Astrocyte (in vitro differentiated cells and primary cell): Measurements from ENCODE around the gene DHX35. TPM values are rescaled to one million over a fixed set of nuclear protein-coding genes. Genes with fewer than 3 reads are reported as not detected.

Experiments
- DNase-seq: peaks from one replicate; pipeline ENCODE4 v3.0.0-alpha.2; 2010; ENCODE audit warnings: low read depth
- FAIRE-seq: peaks from 2 replicates; lab custom pipeline; 2011; peaks lifted over from hg19 to GRCh38; lab: Jason Lieb, UNC
- H2AFZ ChIP-seq: 2 replicates; pipeline ENCODE4 v1.6.0; 2012; ENCODE audit warnings: low read depth, low read length, inconsistent platforms
- H3K27ac ChIP-seq: 2 replicates; pipeline ENCODE4 v1.5.1; 2011; ENCODE audit warnings: low read depth, low read length, inconsistent platforms
- H3K27me3 ChIP-seq: 2 replicates; pipeline ENCODE4 v1.6.0; 2011; ENCODE audit warnings: low read length, inconsistent platforms; ENCODE audit not compliant: insufficient read depth
- H3K36me3 ChIP-seq: 2 replicates; pipeline ENCODE4 v1.5.1; 2011; ENCODE audit warnings: low read length, inconsistent platforms; ENCODE audit not compliant: insufficient read depth
- H3K4me1 ChIP-seq: 2 replicates; pipeline ENCODE4 v1.5.1; 2011; ENCODE audit warnings: low read length, inconsistent platforms; ENCODE audit not compliant: insufficient read depth
- H3K4me2 ChIP-seq: 2 replicates; pipeline ENCODE4 v1.6.0; 2012; ENCODE audit warnings: low read length, inconsistent platforms
- H3K4me3 ChIP-seq: 2 replicates; pipeline ENCODE4 v1.5.1; 2011; ENCODE audit warnings: low read depth, mild to moderate bottlenecking, low read length, inconsistent platforms; ENCODE audit not compliant: insufficient read depth
- H3K79me2 ChIP-seq: 2 replicates; pipeline ENCODE4 v1.6.0; 2012; ENCODE audit warnings: mild to moderate bottlenecking, low read length, inconsistent platforms; ENCODE audit not compliant: insufficient read depth
- H3K9ac ChIP-seq: 2 replicates; pipeline ENCODE4 v1.6.0; 2012; ENCODE audit warnings: mild to moderate bottlenecking, low read length, inconsistent platforms
- H3K9me3 ChIP-seq: 2 replicates; pipeline ENCODE4 v1.5.1; 2012; ENCODE audit warnings: low read depth, mild to moderate bottlenecking, low read length, inconsistent platforms; ENCODE audit not compliant: insufficient read depth
- H4K20me1 ChIP-seq: 2 replicates; pipeline ENCODE4 v1.6.0; 2012; ENCODE audit warnings: low read length, inconsistent platforms; ENCODE audit not compliant: insufficient read depth
- H3K27ac Mint-ChIP-seq: one replicate; pipeline ENCODE4 v1.8.0; 2021; ENCODE audit warnings: mild to moderate bottlenecking, mixed read lengths; ENCODE audit not compliant: unreplicated experiment
- H3K27me3 Mint-ChIP-seq: one replicate; pipeline ENCODE4 v1.8.0; 2021; ENCODE audit warnings: low read depth, mixed read lengths; ENCODE audit not compliant: unreplicated experiment
- H3K36me3 Mint-ChIP-seq: one replicate; pipeline ENCODE4 v1.8.0; 2021; ENCODE audit warnings: low read depth, mixed read lengths; ENCODE audit not compliant: unreplicated experiment
- H3K4me1 Mint-ChIP-seq: one replicate; pipeline ENCODE4 v1.8.0; 2021; ENCODE audit warnings: low read depth, mixed read lengths; ENCODE audit not compliant: unreplicated experiment
- H3K4me3 Mint-ChIP-seq: one replicate; pipeline ENCODE4 v1.8.0; 2021; ENCODE audit warnings: mild to moderate bottlenecking, moderate library complexity, mixed read lengths; ENCODE audit not compliant: unreplicated experiment
- H3K9me3 Mint-ChIP-seq: one replicate; pipeline ENCODE4 v1.8.0; 2021; ENCODE audit warnings: mild to moderate bottlenecking, mixed read lengths; ENCODE audit not compliant: unreplicated experiment
- CTCF ChIP-seq: IDR thresholded peaks from 2 replicates; pipeline ENCODE4 v1.5.1; 2011; ENCODE audit warnings: low read depth, mild to moderate bottlenecking, inconsistent platforms, low read length, moderate library complexity; ENCODE audit not compliant: insufficient read depth
- EZH2 ChIP-seq: IDR thresholded peaks from 2 replicates; pipeline ENCODE4 v1.6.1; 2012; ENCODE audit warnings: mild to moderate bottlenecking, low read length, inconsistent platforms; ENCODE audit not compliant: insufficient read depth
- total RNA-seq: library from RNA; stranded (reverse); gene quantifications from 2 replicates; pipeline ENCODE4 v1.2.1, GENCODE V29; 2021

DHX35 gene
- total RNA-seq, 1 donor from 2014 or later: 7.8 TPM

- DNase-seq: no peak
- H3K9me3 ChIP-seq: no peaks in the 10 kb centered on the region
- no peaks in the 10 kb centered on the region for H3K9me3 Mint-ChIP-seq
- no peak for FAIRE-seq
- H3K36me3 ChIP-seq: no peaks in the 10 kb centered on the region
- H3K4me3 Mint-ChIP-seq: no peak overlapping the region
- no peaks in the 10 kb centered on the region for H3K36me3 Mint-ChIP-seq
- H2AFZ ChIP-seq: no peak overlapping the region
- no peaks in the 10 kb centered on the region for H4K20me1 ChIP-seq
- no peaks in the 10 kb centered on the region for H3K4me1 ChIP-seq
- H3K79me2 ChIP-seq: no peaks in the 10 kb centered on the region
- no peaks in the 10 kb centered on the region for H3K4me1 Mint-ChIP-seq
- no peaks in the 10 kb centered on the region for H3K27me3 ChIP-seq
- no peak overlapping the region for H3K4me3 ChIP-seq
- no peak overlapping the region for H3K27ac Mint-ChIP-seq
- H3K9ac ChIP-seq: no peak overlapping the region
- TF ChIP-seq CTCF: no peak
- TF ChIP-seq EZH2: no peak
- H3K4me2 ChIP-seq: no peak overlapping the region
- H3K27me3 Mint-ChIP-seq: peaks cover 14% of the 10 kb centered on the region
- H3K27ac ChIP-seq: no peak overlapping the region
These were observed 114.8 kb downstream of the DHX35 start for GRCh38 chr20:39076958-39077357.

GRCh38 chr20:39080326-39080725 lies 118.2 kb downstream of the DHX35 start:
- FAIRE-seq: no peak
- peaks cover 33% of the 10 kb centered on the region for H3K27me3 Mint-ChIP-seq

More at GRCh38 chr20:39080326-39080725, 118.2 kb downstream of the DHX35 start:
- DNase-seq: no peak
- no peaks in the 10 kb centered on the region for H3K9me3 ChIP-seq
- no peaks in the 10 kb centered on the region for H3K4me1 ChIP-seq
- TF ChIP-seq EZH2 (no peak), CTCF (no peak)
- Mint-ChIP-seq H3K27ac (no peak overlapping the region), H3K4me3 (no peak overlapping the region), H3K4me1 (no peaks in the 10 kb centered on the region), H3K36me3 (no peaks in the 10 kb centered on the region), H3K9me3 (peaks cover 3% of the 10 kb centered on the region)
- H3K9ac ChIP-seq: no peak overlapping the region
- H3K36me3 ChIP-seq: no peaks in the 10 kb centered on the region
- no peaks in the 10 kb centered on the region for H3K79me2 ChIP-seq
- no peak overlapping the region for H3K4me2 ChIP-seq
- H3K27me3 ChIP-seq: peaks cover 5% of the 10 kb centered on the region
- H3K27ac ChIP-seq: no peak overlapping the region
- no peak overlapping the region for H2AFZ ChIP-seq
- no peaks in the 10 kb centered on the region for H4K20me1 ChIP-seq
- no peak overlapping the region for H3K4me3 ChIP-seq
